ENCODE results near the gene SHISA5.
"Not testable (repeated sequence)": the region's sequence is repeated elsewhere in the genome, so short reads cannot be mapped to it uniquely, and the experiment has no call there.

Gene SHISA5

DNA sequence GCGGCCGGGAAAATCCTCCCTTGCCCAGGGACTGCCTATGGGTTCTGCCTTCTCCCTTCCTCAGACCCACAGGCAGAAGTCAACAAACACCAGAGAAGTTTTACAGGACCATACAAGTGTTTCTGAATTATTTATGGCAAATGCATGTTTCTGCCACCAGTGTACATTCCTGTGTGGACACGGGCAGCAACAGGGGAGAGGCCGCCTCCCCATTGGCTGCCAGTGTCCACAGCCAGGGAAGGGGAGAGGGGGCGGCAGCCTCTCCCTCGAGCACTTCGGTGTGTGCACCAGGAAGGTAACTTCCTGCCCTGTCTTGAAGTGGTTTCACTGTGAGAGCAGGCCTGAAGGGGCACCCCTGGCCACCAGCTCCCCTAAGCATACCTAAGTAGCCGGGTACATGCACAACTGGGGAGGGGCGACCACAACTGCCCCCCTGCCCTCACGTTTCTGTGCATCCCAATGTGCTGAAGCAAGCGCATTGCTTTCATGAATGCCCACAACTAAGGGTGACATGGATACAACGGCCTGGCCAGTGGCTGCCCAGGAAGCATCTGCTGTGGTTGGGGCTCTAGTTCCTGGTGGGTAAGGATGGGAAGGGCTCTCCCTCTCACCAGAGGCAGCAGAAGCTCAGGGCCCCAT, 14.8 kb upstream of the SHISA5 start:
- DNase-seq, result no peak

DNA sequence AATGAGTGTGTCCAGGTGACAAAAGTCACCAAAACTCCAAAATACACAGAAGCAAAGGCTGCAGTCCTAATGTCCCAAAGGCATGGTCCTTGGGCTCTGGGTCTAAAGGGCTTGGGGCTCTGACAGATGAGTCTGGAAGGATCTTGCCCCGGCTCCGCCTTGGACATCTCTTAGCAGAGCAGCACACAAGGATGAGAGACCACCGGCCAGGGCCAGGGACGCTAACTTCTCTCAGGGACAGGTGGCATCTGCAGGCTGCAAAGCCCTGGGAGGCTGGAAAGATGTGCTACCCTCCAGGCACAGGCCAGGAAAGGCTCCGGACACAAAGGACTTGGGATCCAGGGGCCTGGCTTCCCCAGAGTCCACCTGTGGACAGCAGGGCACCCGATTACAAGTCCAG, 14.1 kb upstream of the SHISA5 start:
- DNase-seq, result no peak

GRCh38 chr3:48516571-48516970, 12.6 kb upstream of the SHISA5 start:
- DNase-seq, result no peak

DNA sequence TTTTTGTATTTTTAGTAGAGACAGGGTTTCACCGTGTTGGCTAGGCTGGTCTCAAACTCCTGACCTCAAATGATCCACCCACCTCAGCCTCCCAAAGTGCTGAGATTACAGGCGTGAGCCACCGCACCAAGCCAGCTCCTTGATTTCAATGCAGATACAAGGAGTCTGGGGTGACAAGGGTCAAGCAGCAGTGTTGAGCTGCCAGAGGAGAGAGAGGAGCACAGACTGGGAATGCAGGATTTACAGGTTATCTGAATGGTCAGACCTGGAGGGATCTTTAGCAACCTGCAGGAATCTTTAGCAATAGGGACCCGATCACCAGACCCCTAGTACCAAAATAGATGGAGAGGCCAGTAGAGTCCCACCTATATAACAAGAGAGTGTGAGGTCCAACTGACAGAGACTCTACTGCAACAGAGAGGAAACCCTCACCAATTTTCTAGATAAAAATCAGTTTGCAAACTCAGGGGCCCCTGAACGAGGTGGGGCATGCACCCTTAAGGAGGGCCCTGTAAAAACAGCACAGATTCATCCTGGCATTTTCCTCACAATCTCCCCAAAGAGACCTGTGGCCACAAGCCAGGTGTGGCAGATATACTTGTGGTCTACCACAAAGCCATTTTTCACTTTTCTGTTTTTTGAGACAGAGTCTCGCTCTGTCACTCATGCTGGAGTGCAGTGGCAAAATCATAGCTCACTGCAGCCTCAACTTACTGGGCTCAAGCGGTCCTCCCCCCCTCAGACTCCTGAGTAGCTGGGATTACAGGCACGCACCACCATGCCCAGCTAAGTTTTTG, 10.7 kb upstream of the SHISA5 start:
- DNase-seq, result no peak

- no peak for DNase-seq
Measured at GRCh38 chr3:48511551-48511950, 7.6 kb upstream of the SHISA5 start.

- DNase-seq, result no peak
Measured at GRCh38 chr3:48507256-48508061, 3.5 kb upstream of the SHISA5 start.

DNA sequence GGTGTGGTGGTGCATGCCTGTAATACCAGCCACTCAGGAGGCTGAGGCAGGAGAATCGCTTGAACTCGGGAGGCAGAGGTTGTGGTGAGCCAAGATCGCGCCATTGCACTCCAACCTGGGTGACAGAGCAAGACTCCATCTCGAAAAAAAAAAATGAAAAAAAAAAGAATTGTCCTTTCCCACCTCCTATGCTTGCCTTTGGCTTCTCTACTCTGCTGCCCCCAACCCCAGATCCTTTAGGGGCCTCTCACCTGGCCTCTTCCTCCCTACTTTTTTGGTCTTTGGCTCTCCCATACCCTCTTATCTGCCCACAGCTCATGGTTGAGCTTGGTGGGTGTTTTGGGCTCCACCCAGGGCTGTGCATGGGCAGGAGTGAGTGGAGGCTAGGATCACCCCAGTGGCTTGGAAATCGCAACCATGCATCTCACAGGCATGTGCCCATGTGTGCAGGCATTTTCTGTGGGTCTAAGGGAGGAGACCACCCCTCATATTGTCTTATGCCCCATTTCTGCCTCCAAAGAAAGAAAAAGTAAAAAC, 2.1 kb upstream of the SHISA5 start:
- DNase-seq, result no peak

GRCh38 chr3:48505146-48505545, 1.2 kb upstream of the SHISA5 start:
- DNase-seq, result no peak

DNA sequence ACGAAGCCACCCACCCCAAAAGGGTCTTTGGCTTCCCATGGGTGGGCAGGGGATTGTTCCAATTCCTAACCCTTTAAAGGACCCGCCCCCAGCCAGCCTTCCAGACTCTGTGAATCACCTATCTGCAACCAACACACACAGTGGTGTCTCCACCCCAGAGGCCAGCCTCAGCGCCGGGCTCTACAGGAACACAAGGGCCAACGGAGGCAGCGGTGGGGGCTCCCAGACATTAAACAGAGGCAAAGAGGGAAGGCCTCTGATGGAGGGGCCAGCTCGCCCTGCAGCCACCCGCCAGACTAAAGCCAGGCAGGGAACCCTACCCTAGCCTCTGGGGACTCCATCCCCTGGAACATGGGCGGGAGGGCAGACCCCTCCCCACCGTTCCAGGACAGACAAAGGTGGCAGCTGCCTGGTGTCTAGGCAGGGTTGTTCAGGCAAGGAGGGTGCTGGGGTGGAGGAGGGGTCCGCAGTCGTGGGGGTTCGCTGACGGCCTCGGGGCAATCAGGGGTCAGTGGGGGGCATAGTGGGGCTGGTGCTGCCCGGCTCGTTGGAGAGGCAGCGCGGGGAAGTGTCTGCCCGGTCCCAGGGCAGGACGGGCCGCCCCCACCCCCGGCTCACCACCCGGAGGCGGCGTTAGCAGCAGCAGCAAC, 448 bp downstream of the SHISA5 start:
- no peak for DNase-seq

GRCh38 chr3:48502728-48503168, 1.2 kb downstream of the SHISA5 start:
- no peak for DNase-seq

- no peak for DNase-seq
Measured at GRCh38 chr3:48502121-48502520, 1.9 kb downstream of the SHISA5 start.

- DNase-seq, result no peak
Measured at GRCh38 chr3:48501196-48501595, 2.8 kb downstream of the SHISA5 start.

GRCh38 chr3:48500656-48501055, 3.3 kb downstream of the SHISA5 start:
- DNase-seq, result no peak

DNA sequence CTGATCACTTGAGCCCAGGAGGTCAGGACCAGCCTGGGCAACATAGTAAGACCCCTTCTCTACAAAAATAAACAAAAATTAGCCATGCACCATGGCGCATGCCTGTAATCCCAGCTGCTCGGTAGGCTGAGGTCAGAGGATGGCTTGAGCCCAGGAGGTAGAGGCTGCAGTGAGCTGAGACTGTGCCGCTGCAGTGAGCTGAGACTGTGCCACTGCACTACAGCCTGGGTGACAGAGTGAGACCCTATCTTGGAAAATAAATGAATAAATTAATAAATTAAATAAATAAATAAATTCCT, 10.8 kb downstream of the SHISA5 start:
- no peak for DNase-seq

DNA sequence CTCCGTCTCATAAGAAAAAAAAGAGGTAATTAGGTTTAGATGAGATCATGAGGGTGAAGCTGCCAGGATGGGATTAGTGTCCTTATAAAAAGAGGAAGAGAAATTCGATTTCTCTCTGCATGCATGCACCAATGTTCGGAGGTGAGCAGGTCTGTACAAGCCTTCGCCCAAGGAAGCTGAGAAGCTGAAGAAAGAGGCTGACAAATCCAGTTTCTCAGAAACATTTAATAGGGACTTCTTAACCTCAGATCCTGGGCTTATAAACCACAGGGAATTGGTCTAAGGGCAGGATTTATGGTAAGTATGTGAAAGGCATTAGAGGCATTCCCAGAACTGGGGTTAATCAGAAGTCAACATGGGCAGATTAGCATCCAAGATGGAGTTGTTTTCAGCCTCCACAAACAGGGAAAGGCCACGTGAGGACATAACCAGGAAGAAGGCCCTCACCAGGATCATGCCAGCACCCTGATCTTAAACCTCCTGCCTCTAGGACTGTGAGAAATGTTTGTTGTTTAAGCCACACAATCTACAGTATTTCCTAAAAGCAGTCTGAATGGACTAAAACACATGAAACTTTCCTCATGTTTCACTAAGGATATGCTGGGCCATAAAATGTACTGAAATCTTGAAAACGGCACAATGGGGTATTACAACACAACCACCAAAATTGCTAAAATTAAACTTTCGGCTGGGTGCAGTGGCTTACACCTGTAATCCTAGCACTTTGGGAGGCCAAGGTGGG, 11.3 kb downstream of the SHISA5 start:
- DNase-seq, result no peak

GRCh38 chr3:48486952-48487351, 17.0 kb downstream of the SHISA5 start:
- no peak for DNase-seq

GRCh38 chr3:48482822-48483221, 21.2 kb downstream of the SHISA5 start:
- DNase-seq, result not testable (repeated sequence)

DNA sequence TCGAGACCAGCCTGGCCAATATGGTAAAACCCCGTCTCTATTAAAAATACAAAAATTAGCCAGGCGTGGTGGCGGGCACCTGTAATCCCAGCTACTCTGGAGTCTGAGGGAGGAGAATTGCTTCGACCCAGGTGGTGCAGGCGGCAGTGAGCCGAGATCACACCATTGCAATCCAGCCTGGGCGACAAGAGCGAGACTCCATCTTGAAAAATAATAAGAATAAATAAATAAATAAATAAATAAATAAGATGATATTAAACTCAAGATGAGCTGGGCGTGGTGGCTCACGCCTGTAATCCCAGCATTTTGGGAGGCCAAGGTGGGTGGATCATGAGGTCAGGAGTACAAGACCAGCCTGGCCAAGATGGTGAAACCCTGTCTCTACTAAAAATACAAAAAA, 23.1 kb downstream of the SHISA5 start:
- not testable (repeated sequence) for DNase-seq

DNA sequence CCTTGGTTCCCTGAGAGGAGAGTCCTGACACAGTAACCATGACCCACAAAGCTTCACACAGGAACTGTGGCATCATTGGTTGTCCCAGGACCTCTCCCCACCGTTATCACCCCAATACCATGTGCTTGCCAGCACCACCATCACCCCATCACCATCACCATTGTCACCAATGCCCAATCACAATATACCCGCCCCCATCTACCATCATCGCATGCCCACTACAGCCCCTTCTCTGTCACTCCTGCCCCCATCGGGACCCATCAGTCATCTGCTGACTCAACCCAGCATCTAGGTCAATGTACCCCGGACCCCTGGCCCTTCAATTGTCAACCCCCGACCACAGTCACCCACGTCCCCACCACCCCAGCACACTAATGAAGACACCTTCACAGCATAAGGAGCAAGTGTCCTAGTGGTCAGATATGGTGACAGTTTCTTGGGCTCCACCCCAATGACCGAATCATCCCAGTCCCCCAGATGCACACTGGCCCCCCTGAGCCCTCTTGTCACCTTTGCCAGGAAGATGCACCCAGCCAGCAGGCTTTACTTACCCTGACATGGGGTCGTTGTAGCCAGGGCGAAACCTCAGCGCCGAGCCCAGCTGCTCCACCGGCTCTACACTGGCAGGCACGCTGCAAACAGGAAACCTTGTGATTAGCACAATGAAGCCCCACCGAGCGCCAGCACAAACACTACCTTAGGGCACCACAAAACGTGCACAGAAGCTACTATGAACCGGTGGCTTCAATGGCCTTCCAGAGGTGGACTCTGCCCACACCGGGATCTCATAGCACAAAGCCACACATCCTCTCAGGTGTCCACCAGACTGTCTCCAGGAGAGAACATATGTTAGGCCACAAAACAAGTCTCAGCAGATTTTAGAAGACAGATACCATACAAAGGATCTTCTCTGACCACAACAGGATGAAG, 25.1 kb downstream of the SHISA5 start:
- no peak for DNase-seq

DNA sequence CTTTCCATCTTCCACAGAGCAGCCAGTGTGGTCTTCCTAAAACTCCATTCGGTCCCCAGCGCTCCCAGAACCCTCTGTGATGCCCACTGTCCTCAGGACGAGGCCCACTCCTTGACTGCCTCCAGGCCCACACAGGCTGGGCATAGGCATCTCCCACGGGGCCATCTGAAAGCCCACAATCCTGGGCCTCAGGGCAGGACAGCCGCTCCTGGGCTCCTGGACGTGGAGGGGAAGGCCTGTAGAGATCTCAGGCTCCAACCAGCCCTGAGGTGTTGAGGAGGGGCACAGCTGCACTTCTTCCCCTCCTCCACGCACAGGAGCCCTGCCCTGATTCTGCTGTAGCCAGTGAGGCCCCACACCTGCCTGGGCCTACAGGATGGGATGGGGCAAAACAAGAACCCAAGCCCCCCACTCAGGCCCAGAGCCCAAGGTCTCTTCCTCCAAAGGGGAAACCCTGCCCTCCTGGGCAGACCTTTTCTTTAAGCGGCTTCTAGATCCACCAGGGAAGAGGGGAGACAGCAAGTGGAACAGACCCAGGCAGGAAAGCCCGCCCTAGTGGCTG, 25.9 kb downstream of the SHISA5 start:
- DNase-seq, result no peak
